DND-41 (cell line): Measurements from ENCODE around the gene IGFBP7.
"Not testable (repeated sequence)": the region's sequence is repeated elsewhere in the genome, so short reads cannot be mapped to it uniquely, and the experiment has no call there.

ENCODE experiments used
- EZH2 ChIP-seq: IDR thresholded peaks from 3 replicates; pipeline ENCODE4 v1.6.1; 2012; ENCODE audit warnings: borderline replicate concordance, low read depth, mild to moderate bottlenecking, moderate library complexity, low read length, inconsistent platforms; ENCODE audit not compliant: severe bottlenecking
- TF ChIP-seq, protein P1 (sequence below): IDR thresholded peaks from 2 replicates; pipeline ENCODE4 v1.5.1; 2012; ENCODE audit warnings: borderline replicate concordance, low read length, moderate library complexity, mild to moderate bottlenecking; ENCODE audit not compliant: poor library complexity, severe bottlenecking; ENCODE audit errors: extremely low read depth

DNA sequence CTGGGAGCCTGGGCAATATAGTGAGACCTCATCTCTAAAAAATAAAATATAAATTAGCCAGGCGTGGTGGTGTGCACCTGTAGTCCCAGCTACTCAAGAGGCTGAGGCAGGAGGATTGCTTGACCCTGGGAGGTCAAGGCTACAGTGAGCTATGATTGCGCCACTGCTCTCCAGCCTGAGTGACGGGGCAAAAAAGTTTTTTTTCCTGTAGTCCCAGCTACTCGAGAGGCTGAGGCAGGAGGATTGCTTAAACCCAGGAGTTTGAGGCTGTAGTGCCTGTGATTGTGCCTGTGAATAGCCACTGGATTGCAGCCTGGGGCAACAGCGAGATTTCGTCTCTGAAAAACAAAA, 49.5 kb downstream of the IGFBP7 start:
- TF ChIP-seq, protein P1, sequence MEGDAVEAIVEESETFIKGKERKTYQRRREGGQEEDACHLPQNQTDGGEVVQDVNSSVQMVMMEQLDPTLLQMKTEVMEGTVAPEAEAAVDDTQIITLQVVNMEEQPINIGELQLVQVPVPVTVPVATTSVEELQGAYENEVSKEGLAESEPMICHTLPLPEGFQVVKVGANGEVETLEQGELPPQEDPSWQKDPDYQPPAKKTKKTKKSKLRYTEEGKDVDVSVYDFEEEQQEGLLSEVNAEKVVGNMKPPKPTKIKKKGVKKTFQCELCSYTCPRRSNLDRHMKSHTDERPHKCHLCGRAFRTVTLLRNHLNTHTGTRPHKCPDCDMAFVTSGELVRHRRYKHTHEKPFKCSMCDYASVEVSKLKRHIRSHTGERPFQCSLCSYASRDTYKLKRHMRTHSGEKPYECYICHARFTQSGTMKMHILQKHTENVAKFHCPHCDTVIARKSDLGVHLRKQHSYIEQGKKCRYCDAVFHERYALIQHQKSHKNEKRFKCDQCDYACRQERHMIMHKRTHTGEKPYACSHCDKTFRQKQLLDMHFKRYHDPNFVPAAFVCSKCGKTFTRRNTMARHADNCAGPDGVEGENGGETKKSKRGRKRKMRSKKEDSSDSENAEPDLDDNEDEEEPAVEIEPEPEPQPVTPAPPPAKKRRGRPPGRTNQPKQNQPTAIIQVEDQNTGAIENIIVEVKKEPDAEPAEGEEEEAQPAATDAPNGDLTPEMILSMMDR: not testable (repeated sequence)
- TF ChIP-seq EZH2: not testable (repeated sequence)
